ENCODE measurements around the gene OBI1.
"Not testable (repeated sequence)": the region's sequence is repeated elsewhere in the genome, so short reads cannot be mapped to it uniquely, and the experiment has no call there.

The OBI1 gene

DNA sequence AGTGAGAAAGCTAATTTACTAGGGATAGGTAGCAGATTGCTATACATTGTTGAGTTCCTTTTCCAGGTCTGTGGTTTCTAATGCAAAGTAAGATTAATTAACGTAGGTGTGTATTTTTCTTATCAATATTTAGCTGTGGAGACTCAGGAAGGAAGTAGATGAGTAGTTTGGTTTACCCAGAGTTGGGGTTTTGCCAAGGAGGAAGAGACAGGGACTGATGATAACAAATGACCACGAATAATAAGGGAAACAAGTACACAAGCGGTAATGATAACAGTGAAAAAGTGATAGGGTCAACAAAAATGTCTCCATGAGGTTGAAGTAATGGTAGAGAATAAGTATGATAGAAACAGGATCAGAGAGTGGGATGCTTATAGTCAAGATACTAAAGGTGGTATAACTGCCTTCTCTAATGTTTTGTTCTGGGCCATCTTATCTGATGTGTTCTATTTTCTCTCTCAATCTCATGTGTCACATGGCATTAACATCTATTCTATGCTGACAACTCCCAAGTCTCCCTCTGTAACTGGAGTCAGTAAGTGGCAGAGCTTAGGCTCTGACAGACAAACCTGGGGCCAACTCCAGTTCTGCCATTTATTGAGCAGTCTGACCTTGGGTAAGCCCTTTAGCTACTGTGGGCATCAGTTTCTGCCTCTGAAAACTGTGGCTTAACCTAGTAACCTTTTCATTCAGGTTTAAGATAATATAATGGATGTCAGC lies 8.8 kb downstream of the OBI1 start:
- no peak for DNase-seq

DNA sequence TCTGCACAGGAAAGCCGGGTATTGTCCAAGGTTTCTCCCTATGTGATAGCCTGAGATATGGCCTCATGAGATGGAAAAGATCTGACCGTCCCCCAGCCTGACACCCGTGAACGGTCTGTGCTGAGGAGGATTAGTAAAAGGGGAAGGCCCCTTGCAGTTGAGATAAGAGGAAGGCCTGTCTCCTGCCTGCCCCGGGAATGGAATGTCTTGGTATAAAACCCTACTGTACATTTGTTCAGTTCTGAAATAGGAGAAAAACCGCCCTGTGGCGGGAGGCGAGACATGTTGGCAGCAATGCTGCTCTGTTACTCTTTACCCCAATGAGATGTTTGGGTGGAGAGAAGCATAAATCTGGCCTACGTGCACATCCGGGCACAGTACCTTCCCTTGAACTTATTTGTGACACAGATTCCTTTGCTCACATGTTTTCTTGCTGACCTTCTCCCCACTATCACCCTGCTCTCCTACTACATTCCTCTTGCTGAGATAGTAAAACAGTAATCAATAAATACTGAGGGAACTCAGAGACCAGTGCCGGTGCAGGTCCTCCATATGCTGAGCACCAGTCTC lies 11.8 kb downstream of the OBI1 start:
- DNase-seq, result not testable (repeated sequence)

DNA sequence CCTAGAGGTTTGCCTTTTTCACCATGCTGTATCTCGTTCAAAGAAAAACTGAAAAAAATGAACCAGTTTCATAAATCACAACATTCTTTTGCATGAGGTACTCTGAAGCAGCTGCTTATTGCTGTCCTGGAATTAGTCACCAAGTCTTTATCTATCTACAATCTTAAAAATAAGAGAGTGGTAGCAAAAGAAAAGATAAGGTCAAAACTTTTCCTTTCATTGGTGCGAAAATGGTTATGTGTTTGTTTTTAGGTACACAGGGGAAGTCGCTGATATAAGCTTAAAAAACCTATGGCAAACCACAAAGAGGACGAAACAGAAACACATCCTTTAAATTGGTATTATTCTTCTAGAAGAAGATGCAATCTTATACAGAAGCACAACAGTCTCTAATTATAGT lies 20.7 kb downstream of the OBI1 start:
- DNase-seq, result no peak

DNA sequence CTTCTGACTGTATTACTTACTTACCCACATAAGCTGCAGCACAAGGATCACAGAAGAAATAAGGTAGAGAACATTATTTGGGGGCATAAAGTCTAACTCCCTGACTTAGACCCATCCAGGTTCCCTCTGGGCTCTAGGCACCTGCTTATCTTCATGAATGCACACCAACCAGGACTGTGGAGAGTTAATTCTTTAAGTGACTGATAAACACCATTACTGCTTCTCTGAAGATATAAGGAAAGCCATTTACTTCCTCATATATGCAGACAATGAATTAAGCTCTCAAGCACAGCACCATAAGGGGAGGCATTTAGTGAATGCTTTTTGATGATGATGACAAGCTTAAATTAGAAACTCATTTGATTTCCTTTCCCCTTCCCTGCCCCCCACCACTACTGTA lies 22.5 kb downstream of the OBI1 start:
- no peak for DNase-seq

DNA sequence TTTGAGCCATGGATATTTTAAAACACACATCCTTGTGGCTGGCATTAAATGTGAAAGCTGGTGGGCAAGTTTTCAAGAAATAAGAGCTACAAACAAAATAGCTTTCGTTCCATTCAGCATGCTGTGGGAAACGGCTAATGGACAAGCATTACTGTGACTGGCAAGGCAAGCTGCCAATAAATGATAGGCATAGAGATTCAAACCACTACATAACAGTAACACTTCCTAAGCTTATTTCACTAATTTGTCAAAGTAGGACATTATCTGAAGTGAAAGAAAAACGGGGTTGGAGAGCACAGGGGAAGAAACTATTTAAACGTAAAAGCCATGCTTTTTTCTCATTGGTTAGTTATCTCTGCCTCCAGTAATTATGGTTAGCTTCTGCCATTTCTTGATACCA lies 26.0 kb downstream of the OBI1 start:
- DNase-seq, result no peak

DNA sequence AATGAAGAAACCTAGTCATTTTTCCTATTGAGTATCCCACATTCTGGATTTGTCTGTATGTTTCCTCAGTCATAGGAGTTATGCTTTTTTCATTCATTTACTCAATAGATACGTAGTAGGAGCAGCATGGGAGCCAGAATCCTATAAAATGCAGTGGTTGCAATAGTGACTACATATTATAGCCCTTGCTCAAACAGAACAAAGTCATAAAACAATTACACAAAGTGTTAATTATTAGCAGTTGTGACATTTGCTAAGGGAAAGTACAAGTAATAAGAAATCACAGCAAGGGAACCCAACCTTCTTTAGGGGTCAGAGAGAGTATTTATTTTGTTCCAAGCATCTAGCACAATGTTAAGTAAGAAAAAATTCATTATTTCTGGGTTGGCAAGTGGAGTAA lies 27.9 kb downstream of the OBI1 start:
- no peak for DNase-seq

DNA sequence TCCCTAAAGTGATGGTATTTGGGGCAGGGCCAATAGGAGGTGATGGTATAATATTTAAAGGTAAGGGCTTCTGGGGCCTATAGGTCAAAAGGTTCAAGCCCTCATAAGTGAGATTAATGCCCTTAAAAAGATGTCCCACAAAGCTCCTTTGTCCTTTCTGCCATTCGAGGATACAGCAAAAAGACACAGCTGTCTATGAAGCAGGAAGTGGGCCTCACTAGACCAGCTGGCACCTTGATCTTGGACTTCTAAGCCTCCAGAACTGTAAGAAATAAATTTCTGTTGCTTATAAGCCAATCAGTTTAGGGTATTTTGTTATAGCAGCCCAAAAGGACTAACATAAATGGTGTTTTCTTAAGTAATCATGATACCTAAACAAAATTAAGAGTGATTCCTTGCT lies 28.4 kb downstream of the OBI1 start:
- no peak for DNase-seq

DNA sequence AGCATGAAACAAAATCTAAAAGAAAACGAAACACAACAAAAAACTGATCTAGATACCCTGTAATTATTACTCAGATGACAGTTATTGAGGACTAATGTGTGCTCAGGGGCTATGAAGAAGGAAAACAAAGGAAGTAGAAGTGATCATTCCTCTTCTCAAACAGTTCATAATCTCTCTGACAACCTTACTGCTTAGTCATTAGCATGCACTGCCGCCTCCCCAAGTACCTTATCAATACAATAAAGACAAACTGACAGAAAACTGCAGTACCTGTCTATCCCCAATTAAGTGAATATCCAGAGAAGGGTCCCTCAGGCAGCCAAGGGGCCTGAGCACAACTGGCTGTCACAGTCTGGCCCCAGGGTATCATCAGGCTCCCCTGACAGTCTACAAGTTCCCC lies 33.6 kb downstream of the OBI1 start:
- no peak for DNase-seq

DNA sequence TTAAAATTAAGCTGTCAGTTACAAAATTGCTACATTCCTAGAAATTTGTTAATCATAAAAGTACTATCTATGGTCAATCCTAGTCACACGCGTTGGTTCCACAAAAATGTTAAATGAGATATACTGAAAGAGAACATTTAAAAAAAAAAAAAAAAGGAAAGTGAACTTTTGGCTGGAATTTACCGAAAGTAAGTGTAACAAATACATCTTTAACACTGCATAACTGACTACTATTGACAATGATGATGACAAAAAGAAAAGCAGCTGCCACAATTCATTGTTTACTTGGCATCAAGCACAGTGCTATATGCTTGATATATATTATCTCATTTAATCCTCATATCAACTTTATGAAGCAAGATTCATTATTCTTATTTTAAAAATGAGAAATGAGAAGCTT lies 35.8 kb downstream of the OBI1 start:
- DNase-seq, result no peak

DNA sequence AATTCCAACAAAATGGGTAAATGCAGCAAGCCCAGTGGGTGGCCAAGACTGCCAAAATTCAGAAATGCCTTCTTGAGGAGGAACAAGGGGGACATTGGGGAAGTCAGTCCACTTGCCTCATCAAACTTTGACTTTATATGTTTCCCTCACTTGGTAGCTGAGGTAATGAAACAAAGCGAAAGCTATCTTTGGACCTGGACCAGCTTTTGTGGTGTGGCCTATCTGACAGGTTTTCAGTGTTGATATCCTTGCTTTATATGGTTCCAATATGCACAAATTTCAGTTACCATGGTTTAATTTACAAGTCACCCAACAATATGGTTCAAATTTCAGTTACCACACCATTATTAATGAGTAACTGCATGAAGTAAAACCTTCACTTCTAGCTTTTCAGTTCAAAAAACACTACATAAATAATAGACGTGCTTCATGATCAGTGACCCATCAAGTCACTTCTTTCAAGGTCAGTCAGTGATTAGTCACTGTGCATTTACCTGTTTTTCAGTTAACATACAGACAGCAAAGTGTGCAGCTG lies 38.0 kb downstream of the OBI1 start:
- no peak for DNase-seq

DNA sequence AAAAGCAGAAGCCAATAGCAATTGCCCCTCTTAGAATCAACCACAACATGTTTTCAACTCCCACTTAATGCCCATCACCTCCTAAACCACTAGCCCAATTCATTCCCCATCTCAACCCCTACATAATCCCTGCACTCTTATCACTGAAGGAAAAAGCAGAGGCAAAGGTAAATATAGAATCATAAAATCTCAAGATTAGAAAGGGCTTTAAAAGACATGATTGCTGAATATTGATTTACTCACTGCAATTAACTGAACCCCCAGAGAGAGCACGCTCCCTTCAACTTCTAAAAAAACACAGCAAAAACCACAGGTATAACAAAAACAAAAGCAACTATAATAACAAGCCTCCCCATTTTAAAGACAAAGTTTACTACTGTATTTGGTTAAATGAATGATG lies 40.5 kb downstream of the OBI1 start:
- DNase-seq, result no peak

DNA sequence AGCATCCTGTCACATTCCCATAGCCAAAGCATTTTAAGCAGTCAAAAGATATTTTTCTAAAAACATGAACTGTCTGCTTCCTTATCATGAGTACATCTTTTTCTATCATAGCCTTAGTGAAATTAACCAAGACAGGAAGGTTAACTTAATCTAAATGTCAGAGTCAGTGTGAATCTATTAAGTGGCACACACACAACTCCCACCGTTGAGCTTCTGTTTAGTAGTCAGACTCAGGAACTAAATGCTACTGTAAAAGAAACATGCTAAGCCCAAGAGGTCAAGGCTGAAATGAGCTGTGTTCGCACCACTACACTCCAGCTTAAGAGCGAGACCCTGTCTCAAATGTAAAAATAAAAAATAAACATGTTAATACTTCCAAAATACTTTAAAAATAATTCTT lies 47.9 kb downstream of the OBI1 start:
- no peak for DNase-seq

DNA sequence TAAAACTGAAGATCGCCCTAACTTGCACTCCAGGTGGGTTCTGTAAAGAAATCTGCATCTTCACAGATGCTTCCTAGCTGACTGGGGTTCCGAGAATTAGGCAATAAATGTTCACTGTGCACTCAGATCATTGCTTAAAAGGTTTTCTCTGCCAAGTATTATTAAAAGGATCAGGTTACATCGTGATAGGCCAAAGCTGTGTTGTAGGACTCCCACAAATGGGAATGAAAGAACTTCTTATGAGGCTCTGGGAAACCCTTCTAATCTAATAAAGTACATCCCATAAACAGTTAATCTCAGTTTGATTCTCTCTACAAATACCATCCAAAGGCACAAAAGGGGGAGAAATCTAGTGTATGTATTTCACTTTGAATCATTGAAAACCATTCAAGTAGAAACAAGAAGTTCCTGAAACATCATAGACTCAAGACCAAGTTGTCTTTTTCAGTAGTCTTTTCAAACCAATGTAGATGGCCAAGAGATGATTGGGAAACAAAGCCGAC lies 48.5 kb downstream of the OBI1 start:
- no peak for DNase-seq

DNA sequence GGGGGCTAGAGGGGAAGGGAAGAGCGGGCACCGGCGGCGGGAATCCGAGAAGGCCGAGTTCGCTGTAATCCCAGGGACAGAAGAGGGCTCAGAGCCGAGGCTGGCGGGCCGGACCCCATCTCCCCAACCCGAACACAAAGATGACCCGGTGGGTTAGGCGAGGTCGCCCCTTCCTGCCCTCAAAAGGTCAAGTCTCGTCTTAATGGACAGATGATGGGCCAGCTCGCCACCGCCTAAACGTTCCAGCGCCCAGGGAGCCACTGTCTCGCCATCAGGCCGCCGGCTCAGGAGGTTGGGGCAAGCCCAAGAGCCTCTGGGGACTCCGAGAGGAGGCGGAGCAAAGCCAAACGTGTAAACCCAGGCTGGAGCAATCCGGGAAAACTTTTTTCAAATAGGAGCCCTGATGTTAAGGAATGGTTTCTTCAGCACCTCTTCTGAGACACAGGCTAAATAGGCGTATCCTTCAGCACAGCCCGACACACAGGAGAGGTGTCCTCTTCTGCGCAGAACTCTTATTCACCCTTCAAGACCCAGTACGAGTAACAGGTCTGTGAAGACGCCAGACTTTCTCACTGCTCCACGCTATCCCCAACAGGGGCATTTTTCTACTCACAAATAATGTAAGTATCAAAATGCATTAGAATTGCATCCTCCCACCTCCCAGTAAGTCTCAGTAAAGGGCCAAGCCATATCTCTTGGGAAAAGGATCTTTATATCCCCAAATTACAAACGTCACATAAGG lies 49.3 kb downstream of the OBI1 start:
- no peak for DNase-seq

DNA sequence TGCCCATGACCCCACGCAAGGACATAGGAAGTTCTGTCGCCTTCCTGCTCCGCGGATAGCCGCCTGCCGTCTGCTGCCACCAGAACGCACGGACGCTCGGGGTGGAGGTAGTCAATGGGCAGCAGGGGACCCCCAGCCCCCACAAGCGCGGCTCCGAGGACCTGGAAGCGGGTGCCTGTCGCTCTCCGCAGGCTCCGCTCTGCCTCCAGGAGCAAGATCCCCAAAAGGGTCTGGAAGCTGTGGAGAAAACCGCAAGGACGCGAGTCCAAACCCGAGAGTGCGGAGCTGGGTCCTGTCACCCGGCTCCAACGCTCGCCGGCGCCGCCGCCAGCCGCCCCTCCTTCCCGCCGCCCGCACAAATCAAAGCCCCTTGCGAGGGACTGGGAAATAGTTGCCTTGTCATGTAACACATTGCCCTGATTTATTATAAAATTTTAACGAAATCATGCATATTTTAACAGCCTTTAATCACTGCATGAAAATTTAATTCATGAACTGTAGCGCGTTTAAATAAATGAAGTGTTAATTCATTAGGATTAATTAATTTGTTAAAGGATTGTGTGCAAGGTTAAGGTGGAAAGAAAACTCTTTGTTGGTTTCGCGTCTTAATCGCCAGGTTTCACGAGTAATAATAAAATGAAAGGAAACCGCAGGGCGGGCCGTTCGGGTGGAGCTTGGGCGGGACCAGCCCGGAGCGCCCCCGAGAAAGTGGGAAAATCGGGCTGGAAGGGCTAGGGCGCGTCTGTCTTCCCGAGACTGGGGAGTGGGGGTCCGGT lies 50.1 kb downstream of the OBI1 start:
- DNase-seq, result no peak

DNA sequence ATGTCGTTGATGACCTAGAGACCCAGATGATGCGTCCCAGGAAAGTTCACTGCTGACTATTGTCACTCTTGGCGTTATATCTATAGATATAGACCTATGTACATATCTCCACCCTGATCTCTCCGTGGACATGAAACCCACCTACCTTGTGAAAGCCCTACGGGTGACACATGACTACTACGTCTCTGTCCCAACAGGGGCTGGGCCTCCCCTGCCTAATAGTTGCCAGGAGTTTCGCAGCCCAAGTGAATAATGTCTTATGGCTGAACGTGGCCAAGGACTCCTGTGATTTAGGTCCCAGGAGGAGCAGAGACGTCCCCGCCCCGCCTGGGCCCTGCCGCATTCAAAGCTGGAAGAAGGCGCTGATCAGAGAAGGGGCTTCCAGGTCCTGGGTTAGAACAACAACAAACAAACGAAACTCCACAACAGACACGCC lies 50.7 kb downstream of the OBI1 start:
- DNase-seq, result no peak

DNA sequence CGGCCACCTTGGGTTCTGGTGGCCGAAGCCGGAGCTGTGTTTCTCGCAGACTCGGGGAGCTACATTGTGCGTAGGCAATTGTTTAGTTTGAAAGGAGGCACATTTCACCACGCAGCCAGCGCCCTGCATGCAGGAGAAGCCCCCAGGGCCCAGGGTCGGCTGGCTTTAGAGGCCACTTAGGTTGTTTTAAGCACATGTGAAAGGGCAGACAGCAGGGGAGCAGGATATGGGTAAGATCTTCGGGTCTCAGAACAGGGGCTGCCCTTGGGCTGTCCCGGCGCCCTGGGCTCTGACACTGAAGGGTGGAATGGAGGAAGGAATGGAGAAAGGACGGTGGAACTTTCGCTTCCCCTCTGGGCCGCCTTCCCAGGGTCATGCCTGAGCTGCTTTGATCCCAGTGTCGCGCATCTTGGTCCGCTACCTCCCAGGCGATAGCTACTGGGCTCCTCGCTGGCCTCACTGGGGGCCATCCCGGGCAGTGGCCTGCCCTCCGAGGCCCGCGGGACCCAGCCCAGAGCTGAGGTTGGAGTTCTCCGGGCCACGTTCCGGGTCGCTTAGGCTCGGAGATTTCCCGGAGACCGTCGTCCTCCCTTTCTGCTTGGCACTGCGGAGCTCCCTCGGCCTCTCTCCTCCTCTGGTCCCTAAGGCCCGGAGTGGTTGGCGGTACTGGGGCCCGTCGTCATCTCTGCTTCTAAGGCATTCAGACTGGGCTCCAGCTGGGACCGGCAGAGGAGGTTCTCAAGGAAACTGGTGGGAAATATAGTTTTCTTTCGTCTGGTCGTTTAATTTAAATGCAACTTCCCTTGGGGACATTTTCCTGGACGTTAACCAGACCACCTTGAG lies 51.3 kb downstream of the OBI1 start:
- no peak for DNase-seq

DNA sequence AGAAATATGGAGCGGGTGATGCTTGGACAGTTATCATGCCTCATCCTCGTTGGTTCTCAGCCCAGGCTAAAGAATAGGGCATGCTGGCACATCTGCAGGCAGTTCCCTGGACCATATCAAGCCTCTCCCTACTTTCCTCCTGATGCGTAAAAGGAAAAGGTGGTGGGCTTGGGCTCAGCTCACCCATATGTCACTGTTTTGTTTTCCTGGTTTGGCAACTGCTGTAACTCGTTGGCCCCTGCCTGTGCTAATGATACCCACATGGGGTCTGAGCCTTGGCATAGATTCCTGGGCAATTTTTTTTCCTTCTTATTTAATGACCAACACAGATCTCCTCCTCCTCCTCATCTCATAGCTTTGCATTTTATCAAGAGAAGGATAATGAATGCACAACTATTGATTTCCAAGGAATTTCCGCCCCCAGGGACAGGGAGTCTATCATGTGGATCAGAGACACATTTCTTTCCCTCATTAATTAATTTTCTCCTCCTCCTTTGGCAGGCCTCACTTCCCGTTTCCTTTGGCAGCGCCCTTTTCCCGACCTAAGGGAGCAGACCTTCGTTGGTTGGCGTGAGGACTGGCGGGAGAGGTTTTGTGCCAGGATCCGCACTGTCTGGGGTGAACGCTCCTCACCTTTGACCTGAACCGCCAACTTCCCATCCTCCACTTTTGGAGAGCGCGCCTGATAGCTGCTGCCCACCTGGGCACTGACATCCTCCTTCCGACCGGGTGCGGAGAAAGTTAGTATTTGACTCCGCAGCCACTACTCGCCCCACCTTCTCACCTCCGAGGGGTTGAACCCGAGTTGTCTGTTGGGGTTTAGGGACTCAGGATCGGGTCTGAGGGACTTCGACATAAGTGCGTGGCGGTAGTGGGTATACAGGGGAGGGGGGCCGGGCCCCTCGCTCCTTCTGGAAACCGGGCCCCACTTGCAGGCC lies 52.2 kb downstream of the OBI1 start:
- no peak for DNase-seq
